ENCODE data around the gene SH2D5. TPM values are rescaled to one million over a fixed set of nuclear protein-coding genes. Genes with fewer than 3 reads are reported as not detected.

SH2D5 gene
- total RNA-seq, 1 donor from 2014 or later: not detected

GRCh38 chr1:20760322-20760721 is 27.8 kb upstream of the SH2D5 start:
- H3K4me3 ChIP-seq: no peak overlapping the region
- no peak for DNase-seq (ENCODE audit: extremely low spot score in 2 of 2)
- H3K27me3 ChIP-seq: no peaks in the 10 kb centered on the region
- H3K4me1 ChIP-seq: no peaks in the 10 kb centered on the region
- no peaks in the 10 kb centered on the region for H3K9me3 ChIP-seq
- no peak overlapping the region for H3K27ac ChIP-seq
- no peak for TF ChIP-seq POLR2AphosphoS5 (IDR thresholded peaks at IDR 0.05; ENCODE audit: insufficient read depth in 1 of 2, low read depth in 1 of 2)
- TF ChIP-seq CTCF (IDR thresholded peaks at IDR 0.05): no peak
- TF ChIP-seq POLR2A (IDR thresholded peaks at IDR 0.05): no peak
- peaks cover 3 to 100% of the 10 kb centered on the region in 2 donors for H3K36me3 ChIP-seq
- intact Hi-C loops (cut with DNase I): no loop called here

DNA sequence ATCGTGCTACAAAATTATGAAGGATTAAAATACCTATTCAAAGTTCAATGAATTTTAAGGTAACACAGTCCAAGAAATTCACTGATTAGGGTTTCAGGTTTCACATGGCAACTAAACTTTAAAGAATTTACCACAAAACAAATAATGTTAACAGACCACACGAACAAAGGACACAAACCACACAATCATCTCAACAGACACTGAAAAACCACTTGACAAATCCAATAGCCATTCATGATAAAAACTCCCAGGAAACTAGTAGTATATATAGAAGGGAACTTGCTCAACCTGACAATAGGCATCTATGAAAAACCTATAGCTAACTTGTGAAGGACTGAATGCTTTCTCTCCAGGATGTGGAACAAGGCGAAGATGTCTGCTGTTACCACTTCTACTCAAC is 21.1 kb upstream of the SH2D5 start:
- no peaks in the 10 kb centered on the region for H3K4me1 ChIP-seq
- no peaks in the 10 kb centered on the region for H3K27me3 ChIP-seq
- DNase-seq (ENCODE audit: extremely low spot score in 2 of 2): no peak
- H3K9me3 ChIP-seq: no peaks in the 10 kb centered on the region
- H3K36me3 ChIP-seq: peaks cover 0 to 73% of the 10 kb centered on the region in 2 donors
- no peak overlapping the region for H3K27ac ChIP-seq
- intact Hi-C loops (cut with DNase I): no loop called here
- H3K4me3 ChIP-seq: no peak overlapping the region
- TF ChIP-seq CTCF (IDR thresholded peaks at IDR 0.05): no peak
- TF ChIP-seq POLR2A (IDR thresholded peaks at IDR 0.05): no peak
- TF ChIP-seq POLR2AphosphoS5 (IDR thresholded peaks at IDR 0.05; ENCODE audit: insufficient read depth in 1 of 2, low read depth in 1 of 2): no peak

DNA sequence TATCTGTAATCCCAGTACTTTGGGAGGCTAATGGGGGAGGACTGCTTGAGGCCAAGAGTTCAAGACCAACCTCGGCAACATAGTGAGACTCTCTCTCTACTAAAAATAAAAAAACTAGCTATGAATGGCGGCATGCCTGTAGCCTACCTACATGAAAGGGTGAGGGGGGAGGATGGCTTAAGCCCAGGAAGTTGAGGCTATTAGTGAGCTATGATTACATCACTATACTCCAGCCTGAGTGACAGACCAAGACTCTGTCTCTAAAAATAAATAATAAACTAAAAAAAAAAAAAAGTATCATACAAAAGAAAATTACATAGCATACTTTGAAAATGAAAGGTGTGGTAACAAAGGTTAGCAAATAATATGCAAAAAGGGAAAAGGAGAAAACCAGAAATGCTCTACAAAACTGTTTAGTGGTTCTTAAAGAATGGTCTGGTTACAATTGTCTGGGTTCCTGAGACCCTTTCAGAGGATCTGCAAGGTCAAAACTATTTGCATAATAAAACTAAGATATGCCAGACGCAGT is 19.0 kb upstream of the SH2D5 start:
- intact Hi-C loops (cut with DNase I): no loop called here
- no peaks in the 10 kb centered on the region for H3K27me3 ChIP-seq
- TF ChIP-seq POLR2AphosphoS5 (IDR thresholded peaks at IDR 0.05; ENCODE audit: insufficient read depth in 1 of 2, low read depth in 1 of 2) (no peak), CTCF (IDR thresholded peaks at IDR 0.05) (no peak), POLR2A (IDR thresholded peaks at IDR 0.05) (no peak)
- H3K4me1 ChIP-seq: no peaks in the 10 kb centered on the region
- H3K4me3 ChIP-seq: no peak overlapping the region
- no peaks in the 10 kb centered on the region for H3K9me3 ChIP-seq
- DNase-seq (ENCODE audit: extremely low spot score in 2 of 2): no peak
- peaks cover 0 to 73% of the 10 kb centered on the region in 2 donors for H3K36me3 ChIP-seq
- no peak overlapping the region for H3K27ac ChIP-seq

DNA sequence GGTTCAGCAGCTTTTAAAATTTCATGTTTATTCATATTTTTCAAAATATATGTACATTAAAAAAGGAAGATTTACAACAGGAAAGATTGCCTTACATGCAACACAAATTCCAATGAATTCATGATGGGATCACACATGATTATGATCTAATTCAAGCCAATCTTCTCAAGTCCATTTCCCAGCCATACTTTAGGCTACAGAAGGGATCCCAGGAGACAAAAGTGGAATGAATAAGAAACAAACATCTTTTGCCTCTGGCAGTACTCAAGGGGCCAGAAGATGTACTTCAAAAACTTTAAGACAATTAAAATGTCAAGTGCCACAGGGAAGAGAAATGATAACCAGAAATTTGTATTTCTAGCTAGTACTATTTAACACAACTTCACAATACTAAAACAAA is 10.2 kb upstream of the SH2D5 start:
- DNase-seq (ENCODE audit: extremely low spot score in 2 of 2): no peak
- no peak overlapping the region for H3K27ac ChIP-seq
- H3K27me3 ChIP-seq: no peaks in the 10 kb centered on the region
- TF ChIP-seq POLR2AphosphoS5 (IDR thresholded peaks at IDR 0.05; ENCODE audit: insufficient read depth in 1 of 2, low read depth in 1 of 2): no peak
- no peak for TF ChIP-seq CTCF (IDR thresholded peaks at IDR 0.05)
- TF ChIP-seq POLR2A (IDR thresholded peaks at IDR 0.05): no peak
- no peaks in the 10 kb centered on the region for H3K4me1 ChIP-seq
- no peak overlapping the region for H3K4me3 ChIP-seq
- no peaks in the 10 kb centered on the region for H3K9me3 ChIP-seq
- intact Hi-C loops (cut with DNase I): no loop called here
- peaks cover 0 to 63% of the 10 kb centered on the region in 2 donors for H3K36me3 ChIP-seq

GRCh38 chr1:20740781-20741180 is 8.3 kb upstream of the SH2D5 start:
- no peak for DNase-seq (ENCODE audit: extremely low spot score in 2 of 2)
- Histone ChIP-seq H3K4me1 (no peaks in the 10 kb centered on the region), H3K36me3 (peaks cover 0 to 49% of the 10 kb centered on the region in 2 donors), H3K4me3 (no peak overlapping the region), H3K27ac (no peak overlapping the region), H3K9me3 (no peaks in the 10 kb centered on the region), H3K27me3 (no peaks in the 10 kb centered on the region)
- no peak for TF ChIP-seq POLR2AphosphoS5 (IDR thresholded peaks at IDR 0.05; ENCODE audit: insufficient read depth in 1 of 2, low read depth in 1 of 2)
- no peak for TF ChIP-seq CTCF (IDR thresholded peaks at IDR 0.05)
- TF ChIP-seq POLR2A (IDR thresholded peaks at IDR 0.05): no peak
- intact Hi-C loops (cut with DNase I): no loop called here
